ENCODE data around the gene KCNJ5.

The KCNJ5 gene

DNA sequence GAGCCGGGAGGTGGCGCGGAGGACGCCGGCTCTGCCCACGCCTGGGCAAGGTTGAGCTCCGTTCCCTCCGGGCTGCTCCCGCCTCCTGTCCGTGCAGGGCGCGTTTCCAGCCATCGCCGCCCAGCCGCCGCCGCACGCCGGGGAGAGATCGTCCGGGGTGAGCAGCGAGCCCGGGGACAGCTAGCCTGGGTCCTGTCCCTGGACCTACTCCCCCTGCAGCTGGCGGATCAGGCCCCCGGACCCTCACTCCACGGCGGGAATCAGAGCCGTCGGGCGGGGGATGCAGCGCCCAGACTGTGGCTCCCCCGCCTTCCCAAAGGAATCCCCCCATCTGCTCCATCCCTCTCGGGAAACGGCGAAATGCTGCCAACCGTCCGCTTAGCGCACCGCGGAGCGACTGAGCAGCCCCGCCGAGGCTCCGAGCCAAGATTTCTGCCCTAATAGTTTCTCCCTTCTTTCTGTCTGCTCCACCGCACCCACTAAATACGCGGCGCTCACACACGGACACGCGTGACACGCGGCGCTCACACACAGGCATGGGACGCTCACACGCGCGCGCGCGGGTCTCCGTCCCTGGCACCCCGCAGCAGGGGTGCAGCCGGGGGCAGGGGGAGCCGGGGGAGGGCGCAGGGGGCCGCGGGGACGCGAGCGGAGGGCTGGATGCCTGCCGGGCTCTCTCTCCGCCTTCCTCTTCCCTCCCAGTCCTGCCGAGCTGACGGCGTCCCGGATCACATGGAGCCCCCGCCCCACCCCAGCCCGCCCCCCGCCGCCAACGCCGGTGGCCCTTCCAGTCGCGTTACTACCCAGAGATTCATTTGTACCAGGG is at the start of gene KCNJ5:
TSS of gene KCNJ5 (plus strand) at position 814 of the 826 bp plus-strand sequence. CDS start 19,918 bp downstream, outside the sequence.
- Histone ChIP-seq H3K79me2 (ENCODE audit: insufficient read depth, low read length) (no peaks in the 10 kb centered on the region), H3K27me3 (ENCODE audit: low read length) (no peaks in the 10 kb centered on the region), H3K9me2 (replicated peaks; ENCODE audit: insufficient read depth, low read length) (no peaks in the 10 kb centered on the region), H3K4me2 (ENCODE audit: low read depth, low read length, poor library complexity, severe bottlenecking) (no peak within 1 kb of the TSS), H3F3A (ENCODE audit: insufficient read depth) (no peaks in the 10 kb centered on the region), H4K20me1 (ENCODE audit: low read depth, low read length) (no peaks in the 10 kb centered on the region), H3K9me3 (ENCODE audit: insufficient read depth, low read length) (no peaks in the 10 kb centered on the region), H3K9ac (ENCODE audit: low read length) (no peak within 1 kb of the TSS), H3K36me3 (ENCODE audit: low read length) (no peaks in the 10 kb centered on the region), H2AFZ (ENCODE audit: low read depth, low read length, severe bottlenecking) (no peak within 1 kb of the TSS), H3K27ac (ENCODE audit: low read depth, low read length) (no peak within 1 kb of the TSS), H3K4me3 (ENCODE audit: insufficient read depth, low read length, poor library complexity, severe bottlenecking) (no peak within 1 kb of the TSS)
- TF ChIP-seq, protein P1, sequence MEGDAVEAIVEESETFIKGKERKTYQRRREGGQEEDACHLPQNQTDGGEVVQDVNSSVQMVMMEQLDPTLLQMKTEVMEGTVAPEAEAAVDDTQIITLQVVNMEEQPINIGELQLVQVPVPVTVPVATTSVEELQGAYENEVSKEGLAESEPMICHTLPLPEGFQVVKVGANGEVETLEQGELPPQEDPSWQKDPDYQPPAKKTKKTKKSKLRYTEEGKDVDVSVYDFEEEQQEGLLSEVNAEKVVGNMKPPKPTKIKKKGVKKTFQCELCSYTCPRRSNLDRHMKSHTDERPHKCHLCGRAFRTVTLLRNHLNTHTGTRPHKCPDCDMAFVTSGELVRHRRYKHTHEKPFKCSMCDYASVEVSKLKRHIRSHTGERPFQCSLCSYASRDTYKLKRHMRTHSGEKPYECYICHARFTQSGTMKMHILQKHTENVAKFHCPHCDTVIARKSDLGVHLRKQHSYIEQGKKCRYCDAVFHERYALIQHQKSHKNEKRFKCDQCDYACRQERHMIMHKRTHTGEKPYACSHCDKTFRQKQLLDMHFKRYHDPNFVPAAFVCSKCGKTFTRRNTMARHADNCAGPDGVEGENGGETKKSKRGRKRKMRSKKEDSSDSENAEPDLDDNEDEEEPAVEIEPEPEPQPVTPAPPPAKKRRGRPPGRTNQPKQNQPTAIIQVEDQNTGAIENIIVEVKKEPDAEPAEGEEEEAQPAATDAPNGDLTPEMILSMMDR (IDR thresholded peaks at IDR 0.05; ENCODE audit: insufficient read depth, low read length, poor library complexity, severe bottlenecking), result no peak
- TF ChIP-seq EZH2phosphoT487 (conservative IDR thresholded peaks at IDR 0.05; ENCODE audit: low read length), result no peak

DNA sequence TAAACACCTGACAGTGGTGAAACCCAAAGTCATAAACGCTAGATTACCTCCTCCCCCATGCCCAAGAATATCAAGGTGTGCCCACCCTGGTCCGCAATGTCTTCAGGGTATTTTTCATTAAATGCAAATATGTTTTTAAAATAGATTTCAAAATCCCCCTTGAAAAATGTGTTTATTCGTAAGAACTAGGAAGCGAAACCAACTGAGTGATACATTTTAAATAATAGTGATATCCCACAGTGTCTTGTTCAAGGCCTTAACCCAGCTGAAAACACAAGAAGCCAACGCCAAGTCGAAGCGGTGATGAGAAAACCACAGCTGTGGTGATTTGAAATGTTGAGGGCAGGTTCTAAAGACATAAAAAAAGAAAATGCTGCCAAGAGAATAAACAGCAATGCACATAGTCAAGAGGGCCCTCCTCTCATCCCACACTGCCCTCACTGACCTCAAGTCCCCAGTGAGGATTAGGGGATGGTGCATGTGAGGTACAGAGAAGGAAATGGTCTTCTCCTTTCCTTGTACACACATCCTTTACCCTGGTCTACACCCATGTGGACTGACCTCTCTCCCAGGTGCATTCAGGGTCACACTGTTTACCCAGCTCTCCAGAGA is 49.6 kb upstream of the KCNJ5 start:
- Histone ChIP-seq H3K4me2 (ENCODE audit: low read depth, low read length, poor library complexity, severe bottlenecking) (peak overlapping the region; percentile 88), H3K27ac (ENCODE audit: low read depth, low read length) (peak overlapping the region; percentile 100)

GRCh38 chr11:128843198-128843785 is 47.9 kb upstream of the KCNJ5 start:
- no peak overlapping the region for H2AFZ ChIP-seq (ENCODE audit: low read depth, low read length, severe bottlenecking)
- H3K9ac ChIP-seq (ENCODE audit: low read length), result peak overlapping the region; percentile 48
- no peaks in the 10 kb centered on the region for H3K9me3 ChIP-seq (ENCODE audit: insufficient read depth, low read length)
- H3K27ac ChIP-seq (ENCODE audit: low read depth, low read length), result peak overlapping the region; percentile 100
- no peak overlapping the region for H3K4me3 ChIP-seq (ENCODE audit: insufficient read depth, low read length, poor library complexity, severe bottlenecking)
- H3K79me2 ChIP-seq (ENCODE audit: insufficient read depth, low read length), result no peaks in the 10 kb centered on the region
- H3F3A ChIP-seq (ENCODE audit: insufficient read depth), result peaks cover 35% of the 10 kb centered on the region
- H3K27me3 ChIP-seq (ENCODE audit: low read length), result no peaks in the 10 kb centered on the region
- no peaks in the 10 kb centered on the region for H3K9me2 ChIP-seq (replicated peaks; ENCODE audit: insufficient read depth, low read length)
- H4K20me1 ChIP-seq (ENCODE audit: low read depth, low read length), result no peaks in the 10 kb centered on the region
- TF ChIP-seq, protein P1 (IDR thresholded peaks at IDR 0.05; ENCODE audit: insufficient read depth, low read length, poor library complexity, severe bottlenecking), result no peak
- no peak for TF ChIP-seq EZH2phosphoT487 (conservative IDR thresholded peaks at IDR 0.05; ENCODE audit: low read length)
- H3K4me2 ChIP-seq (ENCODE audit: low read depth, low read length, poor library complexity, severe bottlenecking), result peak overlapping the region; percentile 88
- H3K36me3 ChIP-seq (ENCODE audit: low read length), result no peaks in the 10 kb centered on the region

More for the DNA sequence above, 49.6 kb upstream of the KCNJ5 start:
- peaks cover 35% of the 10 kb centered on the region for H3F3A ChIP-seq (ENCODE audit: insufficient read depth)
- no peaks in the 10 kb centered on the region for H3K79me2 ChIP-seq (ENCODE audit: insufficient read depth, low read length)
- H3K9me3 ChIP-seq (ENCODE audit: insufficient read depth, low read length), result no peaks in the 10 kb centered on the region
- TF ChIP-seq, protein P1 (IDR thresholded peaks at IDR 0.05; ENCODE audit: insufficient read depth, low read length, poor library complexity, severe bottlenecking), result no peak
- no peak for TF ChIP-seq EZH2phosphoT487 (conservative IDR thresholded peaks at IDR 0.05; ENCODE audit: low read length)
- H3K27me3 ChIP-seq (ENCODE audit: low read length), result no peaks in the 10 kb centered on the region
- peak overlapping the region; percentile 48 for H3K9ac ChIP-seq (ENCODE audit: low read length)
- H2AFZ ChIP-seq (ENCODE audit: low read depth, low read length, severe bottlenecking), result no peak overlapping the region
- no peaks in the 10 kb centered on the region for H3K36me3 ChIP-seq (ENCODE audit: low read length)
- H3K4me3 ChIP-seq (ENCODE audit: insufficient read depth, low read length, poor library complexity, severe bottlenecking), result no peak overlapping the region
- no peaks in the 10 kb centered on the region for H4K20me1 ChIP-seq (ENCODE audit: low read depth, low read length)
- no peaks in the 10 kb centered on the region for H3K9me2 ChIP-seq (replicated peaks; ENCODE audit: insufficient read depth, low read length)
